ENCODE measurements around the gene ZNF620.
"Not testable (repeated sequence)": the region's sequence is repeated elsewhere in the genome, so short reads cannot be mapped to it uniquely, and the experiment has no call there.

ZNF620 gene

GRCh38 chr3:40505599-40506462 lies at the start of gene ZNF620:
Gene ZNF620, plus strand, starts transcription at chr3:40506039. Its CDS starts 314 bp downstream, at chr3:40506353.
- DNase-seq (ENCODE audit: low read depth) = peak; percentile 41

- DNase-seq (ENCODE audit: low read depth) = no peak
Measured at GRCh38 chr3:40456279-40456939, 49.4 kb upstream of the ZNF620 start.

GRCh38 chr3:40456940-40457823 lies 48.7 kb upstream of the ZNF620 start, which contains the start of gene RPL14:
Gene RPL14, plus strand, starts transcription at chr3:40457339. Its CDS starts 133 bp downstream, at chr3:40457472.
- peak; percentile 95 for DNase-seq (ENCODE audit: low read depth)

GRCh38 chr3:40458473-40458872 lies 47.4 kb upstream of the ZNF620 start:
- DNase-seq (ENCODE audit: low read depth) = no peak

- DNase-seq (ENCODE audit: low read depth) = not testable (repeated sequence)
Measured at GRCh38 chr3:40460481-40460880, 45.4 kb upstream of the ZNF620 start.

GRCh38 chr3:40461161-40461560 lies 44.7 kb upstream of the ZNF620 start:
- no peak for DNase-seq (ENCODE audit: low read depth)

GRCh38 chr3:40462838-40463237 lies 43.0 kb upstream of the ZNF620 start:
- not testable (repeated sequence) for DNase-seq (ENCODE audit: low read depth)

- DNase-seq (ENCODE audit: low read depth) = no peak
Measured at GRCh38 chr3:40463579-40463978, 42.3 kb upstream of the ZNF620 start.

- DNase-seq (ENCODE audit: low read depth) = no peak
Measured at GRCh38 chr3:40464339-40465110, 41.3 kb upstream of the ZNF620 start.

- DNase-seq (ENCODE audit: low read depth) = no peak
Measured at GRCh38 chr3:40465111-40465407, 40.8 kb upstream of the ZNF620 start.

- no peak for DNase-seq (ENCODE audit: low read depth)
Measured at GRCh38 chr3:40465456-40465855, 40.4 kb upstream of the ZNF620 start.

- no peak for DNase-seq (ENCODE audit: low read depth)
Measured at GRCh38 chr3:40468018-40468417, 37.8 kb upstream of the ZNF620 start.

- no peak for DNase-seq (ENCODE audit: low read depth)
Measured at GRCh38 chr3:40470701-40471100, 35.1 kb upstream of the ZNF620 start.

- peak; percentile 43 for DNase-seq (ENCODE audit: low read depth)
Measured at GRCh38 chr3:40476478-40477470, 29.1 kb upstream of the ZNF620 start, which contains the start of gene ZNF619. Gene ZNF619, plus strand, starts transcription at chr3:40477122. Its CDS starts 858 bp downstream, at chr3:40477980.

GRCh38 chr3:40477666-40478065 lies 28.2 kb upstream of the ZNF620 start:
- DNase-seq (ENCODE audit: low read depth) = no peak

GRCh38 chr3:40487172-40487571 lies 18.7 kb upstream of the ZNF620 start:
- DNase-seq (ENCODE audit: low read depth) = no peak

- DNase-seq (ENCODE audit: low read depth) = no peak
Measured at GRCh38 chr3:40490916-40491315, 14.9 kb upstream of the ZNF620 start.

GRCh38 chr3:40494698-40495097 lies 11.1 kb upstream of the ZNF620 start:
- DNase-seq (ENCODE audit: low read depth) = no peak

- no peak for DNase-seq (ENCODE audit: low read depth)
Measured at GRCh38 chr3:40497288-40497687, 8.6 kb upstream of the ZNF620 start.

GRCh38 chr3:40499952-40500351 lies 5.9 kb upstream of the ZNF620 start:
- no peak for DNase-seq (ENCODE audit: low read depth)
